NB4 (cell line): ENCODE results near the gene STK38.

Source experiments
- CTCF ChIP-seq: IDR thresholded peaks from one replicate; pipeline ENCODE4 v1.5.1; 2012; ENCODE audit warnings: low read depth, low read length
- MAX ChIP-seq: IDR thresholded peaks from 2 replicates; pipeline ENCODE4 v1.6.1; 2011; ENCODE audit warnings: low read depth, low read length
- POLR2A ChIP-seq: IDR thresholded peaks from 2 replicates; pipeline ENCODE4 v1.6.1; 2011; ENCODE audit warnings: mild to moderate bottlenecking; ENCODE audit not compliant: insufficient read length; ENCODE audit errors: extremely low read depth

GRCh38 chr6:36571122-36572043 is 24.1 kb upstream of the STK38 start:
- TF ChIP-seq CTCF (no peak), POLR2A (no peak), MAX (no peak)
